Ovary (tissue), 3 donors: ENCODE data around the gene GAS1.

Source experiments
- CTCF ChIP-seq, 3 donors: fragments of 450-650 bp in 2 of 3; fragments of 200-600 bp in 1 of 3; IDR thresholded peaks; one replicate each; pipeline versions ENCODE4 v1.5.1 to v1.8.0; 2016 to 2022; ENCODE audit warnings: antibody characterized with exemption in 3 of 3, mild to moderate bottlenecking in 1 of 3
- EP300 ChIP-seq: sonication (generic); formaldehyde crosslinking; IDR thresholded peaks from one replicate; pipeline ENCODE4 v1.6.1; 2017; ENCODE audit warnings: antibody characterized with exemption
- POLR2A ChIP-seq: fragments of 450-650 bp; IDR thresholded peaks from one replicate; pipeline ENCODE4 v1.6.1; 2017; ENCODE audit warnings: antibody characterized with exemption, mild to moderate bottlenecking, moderate library complexity
- donor health status: DM: no; HTN: no; CAD: no.

- TF ChIP-seq POLR2A (no peak), CTCF (IDR thresholded peaks at IDR 0.05) (no peak), EP300 (no peak)
Measured at GRCh38 chr9:86921151-86921923, 26.0 kb downstream of the GAS1 start.
